H54 (cell line): ENCODE measurements around the gene PIGO.
A peak's percentile ranks its signal among the peaks of the same experiment; 100 is the strongest.

ENCODE experiments used
- DNase-seq: peaks from one replicate; pipeline ENCODE4 v3.0.0; 2011; ENCODE audit warnings: low spot score, mixed read lengths; ENCODE audit not compliant: insufficient read length
- FAIRE-seq: peaks from 3 replicates; lab custom pipeline; 2011; peaks lifted over from hg19 to GRCh38; lab: Jason Lieb, UNC
- POLR2A ChIP-seq: IDR thresholded peaks from 2 replicates; pipeline ENCODE4 v1.6.1; 2011; ENCODE audit warnings: low read depth, mild to moderate bottlenecking, low read length

The PIGO gene

DNA sequence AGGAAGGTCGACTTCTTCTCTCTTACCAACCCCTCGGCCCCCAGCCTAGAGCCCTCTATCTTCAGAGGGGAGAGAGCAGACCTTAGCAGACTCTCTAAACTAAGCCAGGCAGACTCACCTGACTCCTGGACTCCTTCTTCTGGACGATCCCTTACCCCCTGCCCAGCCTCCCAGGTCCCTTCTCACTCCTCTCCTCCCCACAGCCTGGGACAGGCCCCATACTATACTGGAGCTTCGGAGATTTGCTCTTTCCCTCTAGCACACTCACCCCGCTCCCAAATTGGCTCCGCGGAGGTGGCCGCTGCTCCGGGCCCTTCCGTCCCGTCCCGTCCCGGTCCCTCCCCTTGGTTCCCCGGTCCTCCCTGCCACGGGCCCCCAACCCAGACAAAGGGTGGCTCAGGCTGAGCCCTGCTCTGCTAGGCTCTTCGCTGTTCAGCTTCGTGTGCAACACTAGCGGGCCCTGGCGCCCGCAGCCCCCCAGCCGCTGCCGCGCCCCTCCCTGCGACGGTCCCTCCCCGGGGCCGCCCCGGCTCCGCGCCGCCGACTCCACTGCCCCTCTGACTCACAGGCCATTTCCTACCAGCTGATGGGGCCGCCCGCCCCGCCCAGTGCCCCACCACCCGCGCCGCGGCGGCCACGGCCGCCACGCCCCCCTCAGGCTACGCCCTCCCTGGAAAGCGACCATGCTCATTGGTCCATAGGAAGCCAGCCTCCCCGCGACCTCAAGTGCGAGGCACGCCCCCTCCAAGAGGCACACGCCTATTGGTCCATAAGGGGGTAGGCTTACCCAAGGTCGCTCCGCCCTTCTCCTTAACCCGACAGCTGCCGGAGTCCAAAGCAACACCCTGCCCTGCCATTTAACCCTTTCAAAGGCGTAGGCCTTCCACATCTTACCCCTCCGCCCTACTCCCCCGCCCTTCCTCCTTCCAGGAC, 14.9 kb upstream of the PIGO start:
- peak; percentile 65 for DNase-seq
- FAIRE-seq: peak; percentile 89
- peak; percentile 65 for TF ChIP-seq POLR2A

DNA sequence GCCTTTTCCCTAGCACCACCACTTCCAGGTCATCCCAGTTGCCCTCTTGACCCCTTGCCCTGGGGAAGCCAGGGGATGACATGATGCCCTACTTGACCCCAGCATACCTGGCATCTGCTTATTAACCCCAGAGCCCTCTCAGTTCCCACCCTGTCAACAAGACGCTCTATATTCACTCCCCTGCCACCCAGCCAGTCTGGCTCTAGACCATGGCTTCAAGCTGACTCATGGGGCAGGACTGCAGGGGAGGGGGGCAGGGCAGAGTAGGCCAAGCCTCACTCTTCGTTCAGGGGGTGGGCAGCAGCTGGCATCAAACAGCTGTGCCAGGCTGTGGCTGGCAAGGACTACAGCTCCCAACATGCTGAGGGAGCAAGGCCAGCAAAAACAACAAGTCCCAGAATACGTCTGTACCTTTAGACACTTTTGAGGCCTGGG, 14.0 kb upstream of the PIGO start:
- DNase-seq (peak; percentile 49), FAIRE-seq (peak; percentile 86)
- no peak for TF ChIP-seq POLR2A

DNA sequence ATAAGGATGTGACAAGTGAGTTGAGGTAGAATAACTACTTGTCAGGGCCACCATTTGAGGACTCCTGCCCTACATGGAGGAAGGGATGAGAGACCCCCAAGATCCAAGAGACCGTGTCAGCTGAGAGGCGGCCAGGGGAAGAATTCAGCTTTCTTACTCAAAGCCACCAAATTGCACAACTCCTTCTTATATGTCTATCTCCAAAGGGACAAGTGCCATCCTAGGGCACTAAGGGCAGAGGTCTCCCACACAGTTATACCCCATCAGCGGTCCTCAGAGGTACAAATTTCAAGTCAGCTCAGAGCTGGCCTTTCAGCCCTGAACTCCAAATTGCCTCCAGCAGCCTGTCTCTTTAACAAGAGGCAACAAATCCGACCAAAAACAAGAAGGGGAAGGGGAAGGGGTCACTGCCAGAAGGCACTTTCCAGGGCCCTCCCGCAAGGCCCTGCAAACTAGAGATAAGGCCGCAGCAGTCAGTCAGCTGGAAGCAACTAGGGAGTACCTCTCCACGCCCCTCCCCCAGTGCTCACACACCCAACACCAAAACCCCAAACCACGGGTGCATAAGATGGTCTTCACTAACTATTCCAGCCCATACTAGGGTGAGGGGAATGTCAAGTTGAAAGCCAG, 12.7 kb upstream of the PIGO start:
- FAIRE-seq (no peak), DNase-seq (no peak)
- TF ChIP-seq POLR2A: no peak

DNA sequence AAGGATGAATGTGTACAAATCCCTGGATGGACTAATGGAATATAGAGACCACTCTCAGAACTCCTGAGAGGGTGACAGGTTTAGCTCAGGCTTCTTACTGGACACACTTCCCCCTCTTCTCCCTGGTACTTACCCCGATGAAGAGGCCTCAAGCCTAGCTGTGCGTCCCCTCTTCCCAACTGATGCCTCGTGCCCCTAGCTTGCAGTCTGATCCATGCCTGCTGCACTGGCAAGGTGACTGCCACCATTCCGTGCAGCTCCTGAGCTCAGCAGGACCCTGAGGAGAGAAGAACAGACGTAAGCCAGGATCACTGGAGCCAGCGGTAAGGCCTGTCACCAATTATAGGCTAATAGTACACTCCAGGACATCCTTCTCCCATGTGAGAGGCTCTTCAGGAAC, 12.1 kb upstream of the PIGO start:
- FAIRE-seq (no peak), DNase-seq (no peak)
- TF ChIP-seq POLR2A: no peak

DNA sequence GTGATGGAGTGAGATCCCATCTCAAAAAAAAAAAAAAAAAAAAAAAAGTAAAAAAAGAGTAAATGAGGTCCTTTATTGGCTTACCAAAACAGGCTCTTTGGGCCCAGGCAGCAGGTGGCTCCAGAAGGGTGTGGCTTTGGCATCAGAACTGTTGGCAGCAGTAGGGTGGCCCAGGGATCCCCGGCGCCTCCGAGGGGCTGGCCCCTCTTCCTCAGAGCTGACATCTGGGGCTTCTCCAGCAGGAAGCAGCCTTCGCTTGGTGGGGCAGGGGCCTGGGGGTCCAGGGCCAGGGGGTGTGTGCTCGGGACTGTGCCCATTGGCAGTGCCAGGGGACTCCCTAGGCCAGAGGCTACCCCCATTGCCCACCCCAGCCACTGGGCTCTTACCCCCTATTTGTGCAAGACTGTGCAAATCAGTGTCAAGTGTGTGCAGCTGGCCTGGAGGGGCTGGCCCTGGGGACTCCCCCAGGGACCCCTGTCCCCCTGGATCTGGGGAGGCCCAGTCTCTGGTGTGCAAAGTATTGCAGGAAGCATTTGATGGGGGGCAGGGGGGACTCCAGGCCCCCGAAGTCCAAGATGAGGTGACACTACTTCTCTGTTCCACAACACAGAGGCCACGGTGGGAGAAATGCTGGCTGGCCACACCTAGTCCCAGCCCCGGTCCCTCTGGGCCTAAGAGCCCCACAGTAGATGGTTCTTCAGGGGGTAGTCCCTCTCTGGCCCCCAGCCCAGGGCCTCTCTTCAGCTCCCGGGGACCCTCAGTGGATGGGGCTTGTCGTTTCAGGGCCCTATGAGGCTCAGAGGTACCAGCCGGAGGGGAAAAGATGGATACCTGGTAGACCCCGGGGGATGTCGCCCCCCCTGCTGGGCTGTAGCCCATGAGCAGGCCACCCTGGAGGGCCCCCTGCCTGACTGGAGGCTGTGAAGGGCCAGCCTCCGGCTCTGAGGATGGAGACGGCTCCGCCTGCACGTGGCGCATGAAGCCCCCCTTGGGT, 11.2 kb upstream of the PIGO start:
- FAIRE-seq: no peak
- no peak for TF ChIP-seq POLR2A
- no peak for DNase-seq

DNA sequence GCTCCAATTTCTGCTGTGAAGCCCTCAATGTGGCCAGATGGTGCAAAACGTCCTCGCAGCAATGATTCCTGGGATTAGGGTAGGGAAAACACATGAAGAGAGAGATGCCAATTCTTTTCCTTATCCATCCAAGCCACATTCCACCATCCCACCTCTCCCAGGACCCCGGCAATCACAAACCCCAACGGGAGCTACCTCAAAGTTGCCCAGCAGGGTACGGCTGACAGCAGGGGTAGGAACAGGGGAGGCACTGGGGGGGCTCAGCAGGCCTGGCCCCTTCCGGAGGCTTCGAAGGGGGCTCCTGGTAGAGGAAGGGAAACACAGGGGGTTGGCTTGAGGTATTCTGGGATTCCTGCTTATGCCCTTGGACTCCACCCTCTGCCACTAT, 9.9 kb upstream of the PIGO start:
- no peak for TF ChIP-seq POLR2A
- FAIRE-seq (no peak), DNase-seq (no peak)

DNA sequence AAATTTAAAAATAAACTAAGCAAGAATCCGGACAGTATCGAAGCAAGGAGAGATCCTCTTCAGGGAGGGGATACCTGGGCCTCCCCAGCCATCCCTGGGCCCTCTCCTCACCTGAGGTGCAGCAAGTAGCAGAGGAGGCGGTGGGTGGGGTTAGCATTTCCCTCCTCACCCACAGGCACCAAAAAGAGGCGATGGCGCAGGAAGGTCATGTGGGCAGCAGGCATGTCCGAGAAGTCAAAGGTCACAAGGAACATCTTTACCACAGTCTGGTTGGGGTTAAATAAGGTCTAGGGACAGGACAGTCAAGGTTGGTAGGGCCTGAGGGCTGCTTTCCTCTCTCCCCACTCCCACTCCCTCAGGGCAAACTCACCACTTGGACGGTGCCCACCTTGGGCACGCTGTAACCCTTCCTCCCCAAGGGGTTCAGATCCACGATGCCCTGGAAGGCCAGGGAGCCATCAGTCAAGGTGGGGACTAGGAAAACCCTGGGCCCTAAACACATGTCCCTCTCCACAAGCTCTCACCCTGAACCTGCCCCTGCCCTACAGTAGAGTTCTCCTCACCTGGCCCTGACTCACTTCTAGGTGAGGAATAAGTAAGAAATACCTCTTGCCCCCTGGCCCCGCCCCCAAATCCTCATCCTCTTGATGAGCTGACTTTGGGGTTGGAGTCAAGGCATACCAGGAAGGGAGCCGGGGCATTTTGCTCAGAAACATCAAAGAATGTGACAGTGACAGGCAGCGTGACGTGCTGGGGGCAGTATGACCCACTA, 9.4 kb upstream of the PIGO start:
- no peak for TF ChIP-seq POLR2A
- DNase-seq (no peak), FAIRE-seq (no peak)

DNA sequence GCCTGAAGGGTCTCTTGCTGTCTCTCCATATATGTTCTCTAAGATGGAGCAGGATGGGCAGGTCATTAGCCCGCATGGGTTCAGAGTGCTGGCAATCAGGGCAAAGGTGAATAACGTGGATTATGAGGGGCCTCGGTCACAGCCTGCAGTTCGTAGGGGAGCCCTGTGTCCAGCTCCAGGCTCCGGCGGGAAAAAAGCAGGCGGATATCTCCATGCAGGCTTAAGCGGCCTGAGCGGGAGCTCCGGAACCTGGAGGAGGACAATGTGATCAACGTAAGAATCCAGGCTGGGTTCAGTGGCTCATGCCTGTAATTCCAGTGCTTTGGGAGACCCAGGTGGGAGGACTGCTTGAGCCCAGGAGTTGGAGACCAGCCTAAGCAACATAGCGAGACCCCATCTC, 8.7 kb upstream of the PIGO start:
- FAIRE-seq (no peak), DNase-seq (no peak)
- TF ChIP-seq POLR2A: no peak

DNA sequence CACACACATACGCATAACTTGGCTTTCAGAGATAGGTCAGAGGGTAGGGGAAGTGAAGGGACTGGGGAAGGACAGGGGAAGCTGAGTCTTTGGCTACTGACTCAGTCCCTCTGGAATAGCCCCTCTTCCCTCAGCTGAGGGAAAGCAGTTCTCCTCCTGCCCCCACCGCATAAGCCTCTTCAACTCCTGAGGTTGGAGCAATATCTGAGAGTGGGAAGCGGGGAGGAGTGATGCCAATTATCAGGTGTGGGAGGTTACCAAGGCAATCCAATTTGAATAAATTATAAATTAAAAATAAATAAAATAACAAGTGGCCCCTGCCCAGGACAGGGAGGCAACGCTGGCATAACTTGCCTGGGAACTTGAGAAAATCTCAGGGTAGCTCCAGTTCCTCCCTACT, 8.2 kb upstream of the PIGO start:
- FAIRE-seq: no peak
- no peak for TF ChIP-seq POLR2A
- DNase-seq: no peak

DNA sequence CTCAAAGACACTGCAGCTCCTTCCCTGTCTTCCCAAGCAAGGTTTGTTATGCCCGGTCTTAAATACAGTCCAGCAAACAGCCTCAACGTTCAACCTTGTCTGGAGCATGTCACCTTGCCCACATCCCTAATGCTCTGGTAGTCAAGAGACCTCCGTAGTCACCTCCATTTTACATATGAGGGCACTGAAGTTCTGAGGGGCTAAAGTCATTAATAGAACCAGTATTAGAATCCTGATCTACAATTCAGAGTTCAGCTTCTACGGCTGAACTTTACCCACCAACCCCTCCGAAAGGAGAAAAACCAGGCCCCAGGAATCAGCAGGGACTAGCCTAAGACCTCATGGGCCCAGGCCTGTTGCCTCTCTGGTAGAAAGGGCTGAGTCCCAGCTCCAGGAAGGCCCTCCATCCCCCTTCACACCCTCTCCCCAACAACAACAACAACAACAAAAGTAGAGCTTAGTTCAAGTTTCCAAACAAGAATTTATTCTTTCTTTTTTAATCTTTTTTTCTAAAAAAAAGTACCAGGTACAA, 7.3 kb upstream of the PIGO start:
- DNase-seq: no peak
- no peak for TF ChIP-seq POLR2A
- no peak for FAIRE-seq

DNA sequence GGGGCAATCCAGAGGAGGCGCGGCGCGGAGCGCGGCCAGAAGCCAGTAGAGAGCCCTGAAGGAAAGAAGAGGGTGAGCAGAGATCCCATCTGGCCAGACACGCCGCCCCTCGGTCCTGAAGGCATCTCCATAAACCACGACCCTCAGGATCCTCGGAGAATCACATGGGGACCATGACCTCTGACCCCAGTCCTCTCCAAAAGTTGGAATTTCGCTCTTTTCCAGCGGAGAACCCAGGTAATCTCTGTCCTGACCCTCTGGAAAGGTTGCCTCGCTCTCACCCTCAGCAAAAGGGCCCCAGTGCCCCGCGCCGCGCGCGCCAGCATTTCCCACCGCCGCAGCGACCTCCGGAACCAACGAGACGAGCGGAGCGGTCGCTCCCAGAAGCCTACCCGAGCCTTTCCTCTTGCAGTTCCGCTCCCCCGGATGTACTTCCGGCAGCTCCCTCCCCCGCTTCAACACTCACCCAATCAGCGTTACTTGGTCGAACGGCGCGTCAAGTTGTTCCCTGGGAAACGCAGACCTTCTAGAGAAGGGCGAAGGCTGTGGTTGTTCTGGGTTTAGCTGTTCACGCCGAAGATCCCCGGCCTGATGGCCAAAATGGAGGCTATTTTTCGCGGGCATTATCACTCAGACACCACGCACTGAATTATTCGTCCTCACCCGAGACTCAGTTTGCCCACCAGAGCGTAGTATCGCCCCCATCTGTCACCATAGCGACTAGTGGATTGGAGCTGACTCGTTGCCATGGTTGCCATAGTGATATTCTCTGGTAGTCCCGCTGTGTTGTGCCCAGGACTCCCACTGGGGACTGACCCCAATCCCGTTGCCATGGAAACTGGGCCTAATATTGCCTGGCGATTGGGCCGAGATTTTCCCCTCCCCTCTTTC, 6.6 kb upstream of the PIGO start, which contains the start of gene STOML2:
TSS of gene STOML2 (minus strand) at position 363 of the 891 bp plus-strand sequence. CDS start at position 326, 37 bp downstream.
- peak; percentile 35; the same call in 1 of the 2 replicates for TF ChIP-seq POLR2A
- peak; percentile 72 for DNase-seq
- FAIRE-seq: peak; percentile 82

DNA sequence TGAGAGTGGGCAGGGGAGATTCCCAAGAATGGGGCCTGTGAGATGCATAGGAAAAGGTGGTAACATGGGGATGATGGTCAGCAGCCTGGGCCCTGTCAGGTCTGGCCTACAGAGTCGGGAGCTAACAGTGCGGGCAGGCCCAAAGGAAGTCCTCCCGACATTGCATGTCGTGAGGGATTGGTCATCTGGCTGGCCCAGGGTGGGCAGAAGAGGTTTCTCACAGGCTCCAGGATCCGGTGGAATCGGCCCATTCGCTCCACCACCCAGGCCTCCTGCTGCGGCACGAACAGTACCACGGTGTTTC, 6.0 kb upstream of the PIGO start:
- DNase-seq (no peak), FAIRE-seq (no peak)
- no peak for TF ChIP-seq POLR2A
